MM.1S (cell line): Measurements from ENCODE around the gene UBE2E2.

Experiments
- DNase-seq: peaks from one replicate; pipeline ENCODE4 v3.0.0-alpha.2; 2015
- H2AFZ ChIP-seq: fragments of 300-600 bp; sonication (generic); 2 replicates; pipeline ENCODE4 v1.6.0; 2016; ENCODE audit warnings: antibody characterized with exemption, low read length
- H3F3A ChIP-seq: fragments of 300-600 bp; sonication (generic); 2 replicates; pipeline ENCODE4 v1.6.1; 2016; ENCODE audit warnings: mild to moderate bottlenecking, antibody characterized with exemption, low read length, moderate library complexity, mixed read lengths; ENCODE audit not compliant: insufficient read depth
- H3K27ac ChIP-seq: fragments of 300-600 bp; sonication (generic); 2 replicates; pipeline ENCODE4 v1.5.1; 2016; ENCODE audit warnings: mild to moderate bottlenecking, low read length
- H3K27me3 ChIP-seq: fragments of 300-600 bp; sonication (generic); replicated peaks from 2 replicates; pipeline ENCODE4 v1.6.0; 2016; ENCODE audit warnings: low read length; ENCODE audit not compliant: insufficient read depth
- H3K36me3 ChIP-seq: fragments of 300-600 bp; sonication (generic); replicated peaks from 2 replicates; pipeline ENCODE4 v1.6.1; 2016; ENCODE audit warnings: mild to moderate bottlenecking, low read length, mixed read lengths; ENCODE audit not compliant: insufficient read depth
- H3K4me1 ChIP-seq: fragments of 300-600 bp; sonication (generic); 2 replicates; pipeline ENCODE4 v1.6.1; 2016; ENCODE audit warnings: low read length, mixed read lengths
- H3K4me2 ChIP-seq: fragments of 300-600 bp; sonication (generic); 2 replicates; pipeline ENCODE4 v1.6.0; 2016; ENCODE audit warnings: low read depth, low read length
- H3K4me3 ChIP-seq: fragments of 300-600 bp; sonication (generic); 2 replicates; pipeline ENCODE4 v1.5.1; 2016; ENCODE audit warnings: low read length, mixed read lengths
- H3K79me2 ChIP-seq: fragments of 300-600 bp; sonication (generic); 2 replicates; pipeline ENCODE4 v1.6.1; 2016; ENCODE audit warnings: mixed run types, low read length, mixed read lengths
- H3K9ac ChIP-seq: fragments of 300-600 bp; sonication (generic); 2 replicates; pipeline ENCODE4 v1.6.1; 2016; ENCODE audit warnings: low read length, mixed read lengths
- H3K9me2 ChIP-seq: fragments of 300-600 bp; sonication (generic); replicated peaks from 2 replicates; pipeline ENCODE4 v1.6.1; 2016; ENCODE audit warnings: mild to moderate bottlenecking, low read length, mixed read lengths; ENCODE audit not compliant: insufficient read depth
- H3K9me3 ChIP-seq: fragments of 300-600 bp; sonication (generic); replicated peaks from 2 replicates; pipeline ENCODE4 v1.6.1; 2016; ENCODE audit warnings: mild to moderate bottlenecking, low read length, mixed read lengths; ENCODE audit not compliant: insufficient read depth
- H4K20me1 ChIP-seq: fragments of 300-600 bp; sonication (generic); 2 replicates; pipeline ENCODE4 v1.6.1; 2016; ENCODE audit warnings: mild to moderate bottlenecking, low read length, moderate library complexity, mixed read lengths; ENCODE audit not compliant: insufficient read depth
- CTCF ChIP-seq: fragments of 300-600 bp; sonication (generic); IDR thresholded peaks from 2 replicates; pipeline ENCODE4 v1.5.1; 2016; ENCODE audit warnings: antibody characterized with exemption, low read length, mixed read lengths
- EZH2 ChIP-seq: fragments of 300-600 bp; sonication (generic); optimal IDR thresholded peaks from 2 replicates; pipeline ENCODE3; 2017; ENCODE audit warnings: low read depth, mild to moderate bottlenecking, antibody characterized with exemption, low read length, mixed read lengths
- EZH2phosphoT487 ChIP-seq: fragments of 300-600 bp; sonication (generic); IDR thresholded peaks from 2 replicates; pipeline ENCODE4 v1.6.1; 2018; ENCODE audit warnings: antibody characterized with exemption, low read length

UBE2E2 gene

GRCh38 chr3:23422517-23422851 lies 219.4 kb downstream of the UBE2E2 start:
- peaks cover 36% of the 10 kb centered on the region for H3K4me1 ChIP-seq
- H3K79me2 ChIP-seq = peaks cover 45% of the 10 kb centered on the region
- DNase-seq = peak; percentile 56
- H3K4me2 ChIP-seq = peak overlapping the region; percentile 49
- no peak for TF ChIP-seq CTCF
- no peak for TF ChIP-seq EZH2phosphoT487
- TF ChIP-seq EZH2 = no peak
- no peak overlapping the region for H3K9ac ChIP-seq
- H4K20me1 ChIP-seq = no peaks in the 10 kb centered on the region
- no peaks in the 10 kb centered on the region for H3K36me3 ChIP-seq
- no peaks in the 10 kb centered on the region for H3K27me3 ChIP-seq
- H2AFZ ChIP-seq = no peak overlapping the region
- no peaks in the 10 kb centered on the region for H3K9me3 ChIP-seq
- peak overlapping the region; percentile 62; the same call in 1 of the 2 replicates for H3K27ac ChIP-seq
- H3K9me2 ChIP-seq = no peaks in the 10 kb centered on the region
- 0 out of 2 replicates have a peak overlapping the region, but pooled peaks have one; percentile 14 for H3K4me3 ChIP-seq
- H3F3A ChIP-seq = peaks cover 20% of the 10 kb centered on the region

- H3K9me2 ChIP-seq = no peaks in the 10 kb centered on the region
- no peaks in the 10 kb centered on the region for H3K9me3 ChIP-seq
- no peak for DNase-seq
- TF ChIP-seq EZH2 (no peak), EZH2phosphoT487 (no peak), CTCF (no peak)
- peaks cover 20% of the 10 kb centered on the region for H3F3A ChIP-seq
- no peaks in the 10 kb centered on the region for H3K27me3 ChIP-seq
- no peak overlapping the region for H2AFZ ChIP-seq
- no peaks in the 10 kb centered on the region for H3K36me3 ChIP-seq
- peaks cover 20% of the 10 kb centered on the region for H3K79me2 ChIP-seq
- H3K4me2 ChIP-seq = no peak overlapping the region
- no peak overlapping the region for H3K4me3 ChIP-seq
- peaks cover 29% of the 10 kb centered on the region for H3K4me1 ChIP-seq
- H3K9ac ChIP-seq = no peak overlapping the region
- H3K27ac ChIP-seq = no peak overlapping the region
- H4K20me1 ChIP-seq = no peaks in the 10 kb centered on the region
Observed at GRCh38 chr3:23425410-23425809, 222.3 kb downstream of the UBE2E2 start.

- no peak for TF ChIP-seq CTCF
- TF ChIP-seq EZH2 = no peak
- TF ChIP-seq EZH2phosphoT487 = no peak
- Histone ChIP-seq H3K79me2 (peaks cover 8% of the 10 kb centered on the region; the same call in 1 of the 2 replicates), H4K20me1 (no peaks in the 10 kb centered on the region), H2AFZ (no peak overlapping the region), H3K9me2 (0 out of 2 replicates have a peak, but pooled peaks cover 4% of the 10 kb centered on the region), H3K27me3 (no peaks in the 10 kb centered on the region), H3F3A (no peaks in the 10 kb centered on the region), H3K9me3 (no peaks in the 10 kb centered on the region), H3K27ac (no peak overlapping the region), H3K4me3 (no peak overlapping the region), H3K4me1 (no peaks in the 10 kb centered on the region), H3K36me3 (no peaks in the 10 kb centered on the region), H3K9ac (no peak overlapping the region), H3K4me2 (no peak overlapping the region)
- no peak for DNase-seq
Observed at GRCh38 chr3:23430781-23431398, 227.8 kb downstream of the UBE2E2 start.
